Stimulated activated CD8-positive, alpha-beta memory T cell treated with anti-CD3 and anti-CD28 coated beads, Interleukin-4, amount 100 ng/mL, for 24 hours (primary cell): ENCODE results near the gene LMNTD1.
"Not testable (repeated sequence)": the region's sequence is repeated elsewhere in the genome, so short reads cannot be mapped to it uniquely, and the experiment has no call there.

ENCODE experiments used
- DNase-seq: peaks from one replicate; pipeline ENCODE4 v3.0.0-alpha.2; 2020; ENCODE audit warnings: low read depth

LMNTD1 gene, protein sequence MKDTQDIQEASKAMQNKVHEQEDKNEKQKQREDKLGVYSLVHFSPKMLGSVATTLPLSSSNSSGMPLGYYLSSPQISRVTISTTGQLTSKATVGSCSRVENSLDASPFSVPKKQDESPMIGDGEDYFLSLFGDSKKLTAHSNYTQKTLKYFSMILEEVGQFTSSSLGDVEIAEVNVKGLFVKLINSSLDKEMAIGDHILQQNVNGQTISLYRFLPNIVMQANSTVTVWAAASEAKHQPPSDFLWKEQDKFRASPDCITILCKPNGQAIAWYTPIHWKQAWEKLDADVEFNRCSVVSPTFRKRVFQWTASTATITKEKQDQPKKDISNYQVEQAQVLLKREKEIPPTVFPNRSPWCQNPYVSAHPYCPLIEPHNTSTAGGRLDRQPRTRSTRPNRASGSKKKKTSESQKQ

DNA sequence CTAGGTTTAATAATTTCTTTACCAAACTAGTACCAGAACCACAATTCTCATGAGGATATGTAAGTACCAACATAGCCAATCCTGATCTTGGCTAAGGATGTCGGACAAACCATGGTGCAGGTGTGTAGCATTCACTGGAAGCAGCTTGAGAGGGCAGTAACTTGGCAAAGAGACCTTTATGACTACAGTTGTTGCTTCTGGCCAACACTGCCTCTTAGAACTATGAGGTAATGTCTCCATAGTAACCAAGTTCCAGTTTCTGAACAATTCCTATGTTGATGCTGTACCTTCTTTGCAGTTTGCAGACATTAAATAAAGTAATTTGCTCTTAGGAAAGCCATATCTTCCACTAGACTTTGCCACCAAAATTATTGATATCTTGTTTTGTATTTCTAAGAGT lies at the start of gene LMNTD1:
Gene LMNTD1, minus strand, starts transcription at position 186 of the 400 bp plus-strand sequence. CDS start 324 bp downstream, outside the sequence.
- DNase-seq = no peak

DNA sequence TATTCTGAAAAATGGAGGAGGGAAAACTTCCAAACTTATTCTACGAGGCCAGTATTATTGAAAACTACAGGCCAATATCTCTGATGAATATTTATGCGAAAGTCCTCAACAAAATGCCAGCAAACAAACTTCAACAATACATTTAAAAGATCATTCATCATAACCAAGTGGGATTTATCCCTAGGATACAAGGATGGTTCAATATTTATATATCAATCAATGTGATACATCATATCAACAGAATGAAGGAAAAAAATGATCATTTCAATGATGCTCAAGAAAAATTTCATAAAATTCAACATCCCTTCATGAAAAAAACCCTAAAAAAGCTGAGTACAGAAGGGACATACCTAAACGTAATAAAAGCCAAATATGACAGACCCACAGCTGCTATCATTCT lies 45.9 kb upstream of the LMNTD1 start:
- DNase-seq = no peak

DNA sequence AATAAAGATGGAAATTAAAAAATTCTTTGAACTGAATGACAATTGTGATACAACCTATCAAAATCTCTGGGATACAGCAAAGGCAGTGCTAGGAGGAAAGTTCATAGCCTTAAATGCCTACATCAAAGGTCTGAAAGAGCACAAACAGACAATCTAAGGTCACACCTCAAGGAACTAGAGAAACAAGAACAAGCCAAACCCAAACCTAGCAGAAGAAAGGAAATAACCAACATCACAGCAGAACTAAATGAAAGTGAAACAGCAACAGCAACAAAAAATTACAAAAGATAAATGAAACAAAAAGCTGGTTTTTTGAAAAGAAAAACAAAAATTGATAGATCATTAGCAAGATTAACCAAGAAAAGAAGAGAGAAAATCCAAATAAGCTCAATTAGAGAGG lies 42.4 kb upstream of the LMNTD1 start:
- DNase-seq = not testable (repeated sequence)

DNA sequence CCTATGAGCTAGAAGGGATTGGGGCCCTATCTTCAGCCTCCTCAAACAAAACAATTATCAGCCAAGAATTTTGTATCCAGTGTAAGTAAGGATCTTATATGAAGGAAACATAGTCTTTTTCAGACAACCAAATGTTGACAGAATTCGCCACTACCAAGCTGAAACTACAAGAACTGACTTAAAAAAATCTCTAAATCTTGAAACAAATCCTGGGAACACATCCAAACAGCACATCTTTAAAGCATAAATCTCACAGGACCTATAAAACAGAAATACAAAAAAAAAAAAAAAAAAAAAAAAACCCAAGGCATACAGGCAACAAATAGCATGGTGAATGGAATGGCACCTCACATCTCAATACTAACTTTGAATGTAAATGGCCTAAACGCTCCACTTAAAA lies 41.3 kb upstream of the LMNTD1 start:
- no peak for DNase-seq

DNA sequence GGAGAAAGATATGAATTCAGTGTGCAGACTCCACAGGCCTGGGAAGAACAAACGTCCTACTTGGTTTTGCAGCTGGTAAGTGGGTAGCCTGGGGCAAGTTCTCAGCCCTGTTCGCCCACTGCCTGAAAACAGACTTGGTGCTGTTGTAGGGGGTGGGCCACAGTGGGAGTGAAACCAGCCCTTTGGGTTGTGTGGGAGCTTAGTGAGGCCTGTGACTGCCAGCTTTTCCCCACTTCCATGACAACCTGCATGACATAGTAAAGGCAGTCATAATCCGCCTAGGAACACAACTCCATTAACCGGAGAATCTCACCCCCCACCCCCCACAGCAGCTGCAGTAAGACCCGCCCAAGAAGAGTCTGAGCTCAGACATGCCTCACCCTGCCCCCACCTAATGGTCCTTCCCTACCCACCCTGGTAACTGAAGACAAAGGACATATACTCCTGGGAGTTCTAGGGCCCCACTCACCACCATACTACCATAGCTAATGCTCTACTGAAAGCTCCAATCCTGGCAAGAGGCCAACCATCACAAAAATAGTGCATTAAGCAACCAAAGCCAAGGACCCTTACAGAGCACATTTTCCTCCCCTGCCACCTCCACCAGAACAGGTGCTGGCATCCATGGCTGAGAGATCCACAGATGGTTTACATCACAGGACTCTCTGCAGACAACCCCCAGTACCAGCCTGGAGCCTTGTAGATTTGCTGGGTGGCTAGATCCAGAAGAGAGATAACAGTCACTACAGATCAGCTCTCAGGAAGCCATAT lies 39.8 kb upstream of the LMNTD1 start:
- no peak for DNase-seq

DNA sequence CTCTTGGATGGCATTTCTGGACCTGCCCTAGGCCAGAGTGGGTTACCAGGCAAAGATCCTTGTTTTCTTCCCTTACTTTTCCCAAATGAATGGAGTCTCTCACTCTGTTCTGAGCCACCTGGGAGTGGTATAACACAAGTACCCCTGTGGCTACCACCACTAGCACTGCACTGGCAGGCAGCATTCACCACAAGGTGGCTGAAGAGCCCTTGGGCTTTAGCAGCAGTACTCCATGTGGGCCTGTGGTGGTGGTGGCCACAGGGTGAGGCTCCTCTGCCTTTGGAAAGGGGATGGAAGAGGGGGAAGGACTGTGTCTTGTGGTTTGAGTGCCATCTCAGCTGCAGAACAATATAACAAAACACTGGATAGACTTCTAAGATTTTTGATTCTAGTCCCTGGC lies 38.1 kb upstream of the LMNTD1 start:
- DNase-seq = no peak

DNA sequence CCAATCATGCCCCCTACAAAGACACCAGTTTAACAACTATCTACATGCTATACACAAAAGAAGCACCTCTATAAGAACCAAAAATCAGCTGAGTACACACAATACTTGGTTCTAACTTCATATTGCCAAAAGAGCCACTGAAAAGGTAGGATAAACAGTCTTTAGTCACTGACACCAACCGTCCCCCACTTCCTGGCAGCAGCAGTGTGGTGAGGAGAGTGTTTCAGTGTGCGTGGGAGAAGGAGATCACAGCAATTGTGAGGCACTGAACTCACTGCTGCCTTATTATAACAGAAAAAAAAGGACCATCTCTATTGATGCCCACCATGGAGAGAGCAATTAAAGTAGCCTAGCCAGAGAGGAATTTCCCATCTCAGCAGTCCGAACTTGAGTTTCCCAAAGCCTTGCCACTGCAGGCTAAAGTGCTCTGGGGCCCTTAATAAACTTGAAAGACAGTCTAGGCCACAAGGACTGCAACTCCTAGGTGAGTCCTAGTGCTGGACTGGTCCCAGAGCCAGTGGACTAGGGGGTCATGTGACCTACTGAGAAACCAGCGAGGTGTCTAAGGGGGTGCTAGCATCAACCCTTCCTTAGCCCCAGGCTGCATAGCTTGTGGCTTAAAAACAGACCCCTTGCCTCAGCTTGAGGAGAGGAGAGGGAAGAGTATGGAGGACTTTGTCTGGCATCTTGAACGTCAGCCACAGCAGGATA lies 37.1 kb upstream of the LMNTD1 start:
- peak; percentile 14 for DNase-seq

DNA sequence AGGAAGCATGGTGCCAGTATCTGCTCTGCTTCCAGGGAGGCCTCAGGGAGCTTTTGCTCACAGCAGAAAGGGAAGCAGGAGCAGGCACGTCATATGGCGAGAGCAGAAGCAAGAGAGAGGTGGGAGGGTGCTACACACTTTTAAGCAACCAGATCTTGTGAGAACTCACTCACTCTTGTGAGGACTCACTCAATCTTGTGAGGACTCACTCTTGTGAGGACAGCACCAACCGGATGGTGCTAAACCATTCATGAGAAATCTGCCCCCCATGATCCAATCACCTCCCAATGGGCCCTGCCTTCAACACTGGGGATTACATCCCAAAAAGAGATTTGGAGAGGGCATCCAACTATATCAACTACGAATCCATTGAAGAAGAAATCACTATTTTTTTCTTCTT lies 34.3 kb upstream of the LMNTD1 start:
- DNase-seq = no peak

DNA sequence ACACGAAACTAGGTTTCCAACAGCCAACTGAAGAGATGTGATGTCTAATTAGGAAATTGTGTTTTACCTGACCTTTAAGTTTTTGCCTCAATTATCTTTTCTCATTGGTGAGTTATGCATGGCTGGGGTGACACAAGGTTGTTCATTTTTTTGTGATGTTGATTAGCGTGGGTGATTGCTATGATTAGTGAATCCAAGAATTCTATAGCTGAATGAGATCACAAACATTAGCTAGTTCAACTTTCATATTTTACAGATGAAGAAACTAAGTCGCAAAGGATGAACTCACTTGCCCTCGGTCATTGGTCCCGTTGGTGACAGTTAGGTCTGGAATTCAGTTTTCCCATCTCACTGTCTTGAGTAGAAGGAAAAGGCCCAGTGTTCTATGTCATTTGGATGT lies 32.6 kb upstream of the LMNTD1 start:
- no peak for DNase-seq

DNA sequence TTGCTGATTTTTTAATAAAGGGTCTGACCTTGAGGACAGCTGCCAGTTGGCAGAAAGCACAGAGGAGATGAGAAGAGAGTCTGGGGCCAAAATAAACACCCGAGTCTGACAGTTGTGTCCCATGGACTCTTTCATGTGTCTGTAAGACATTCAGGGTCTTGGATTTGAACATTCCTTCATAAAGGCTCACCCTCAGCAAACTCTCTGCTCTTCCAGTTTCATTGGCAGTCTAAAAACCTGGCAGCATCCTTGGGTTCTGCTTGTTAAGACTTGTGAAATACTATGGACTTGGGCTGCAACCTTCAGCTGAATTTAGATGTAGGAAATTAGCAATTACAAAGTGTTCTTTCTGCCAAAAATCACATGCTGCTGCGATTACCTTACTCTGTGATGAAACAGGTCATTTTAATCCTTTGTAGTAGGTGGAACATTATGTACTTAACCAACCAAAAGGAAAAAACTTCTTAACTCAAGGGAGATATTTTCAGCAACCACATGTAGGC lies 32.0 kb upstream of the LMNTD1 start:
- DNase-seq = no peak

DNA sequence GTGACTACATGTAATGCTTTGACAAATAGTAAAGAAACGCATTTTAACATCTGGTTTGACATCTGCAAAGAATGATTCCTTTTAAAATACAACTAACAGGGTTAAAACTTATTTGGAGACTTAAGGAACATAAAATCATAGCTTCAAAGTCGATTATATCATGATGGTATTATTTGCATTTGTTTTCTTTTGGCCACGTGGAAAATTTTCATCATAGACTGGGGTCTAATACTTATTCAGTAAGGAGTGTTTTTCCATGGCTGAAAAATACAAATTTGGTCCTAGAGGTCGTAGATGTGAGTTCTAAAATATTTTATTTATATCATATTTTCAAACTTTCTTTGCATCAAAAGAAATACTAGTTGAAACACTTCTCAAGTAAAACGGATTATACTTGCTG lies 31.5 kb upstream of the LMNTD1 start:
- no peak for DNase-seq

DNA sequence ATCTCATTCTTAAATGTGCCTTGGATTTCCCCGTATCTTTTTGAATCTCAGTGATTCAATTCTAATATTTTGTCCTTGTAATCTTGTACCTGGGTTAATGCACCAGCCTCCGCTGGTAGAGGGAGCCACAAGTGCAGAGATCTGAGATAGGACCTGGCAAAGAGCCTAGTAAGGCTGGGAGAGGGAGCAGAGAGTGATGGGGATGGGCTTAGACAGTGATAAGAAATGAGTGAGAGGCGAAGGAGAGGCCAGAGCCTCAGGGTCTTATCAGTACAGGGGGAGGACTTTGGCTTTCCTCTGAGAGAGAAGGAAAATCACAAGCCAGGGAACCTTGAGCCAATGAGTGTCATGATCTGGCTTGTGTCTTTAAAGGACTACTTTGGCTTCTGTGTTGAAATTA lies 30.5 kb upstream of the LMNTD1 start:
- DNase-seq = no peak

DNA sequence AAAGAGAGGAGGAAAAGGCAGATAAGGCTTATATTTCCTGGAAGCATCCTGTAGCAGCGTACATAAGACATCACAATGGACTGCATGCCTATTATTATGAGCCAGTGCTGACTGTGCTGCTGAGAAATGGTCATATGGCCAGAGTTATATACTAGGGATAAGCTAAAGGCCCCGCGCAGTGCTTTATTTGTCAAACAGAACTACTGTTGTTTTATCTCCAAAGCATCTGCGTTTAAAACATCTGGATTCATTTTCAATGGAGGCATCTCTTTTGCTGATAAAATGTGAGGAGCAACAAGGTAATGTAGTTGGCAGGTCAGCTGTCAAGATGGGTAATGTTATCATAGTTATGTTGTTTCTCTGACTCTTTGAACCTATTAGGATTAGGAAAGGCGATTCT lies 28.0 kb upstream of the LMNTD1 start:
- DNase-seq = no peak

DNA sequence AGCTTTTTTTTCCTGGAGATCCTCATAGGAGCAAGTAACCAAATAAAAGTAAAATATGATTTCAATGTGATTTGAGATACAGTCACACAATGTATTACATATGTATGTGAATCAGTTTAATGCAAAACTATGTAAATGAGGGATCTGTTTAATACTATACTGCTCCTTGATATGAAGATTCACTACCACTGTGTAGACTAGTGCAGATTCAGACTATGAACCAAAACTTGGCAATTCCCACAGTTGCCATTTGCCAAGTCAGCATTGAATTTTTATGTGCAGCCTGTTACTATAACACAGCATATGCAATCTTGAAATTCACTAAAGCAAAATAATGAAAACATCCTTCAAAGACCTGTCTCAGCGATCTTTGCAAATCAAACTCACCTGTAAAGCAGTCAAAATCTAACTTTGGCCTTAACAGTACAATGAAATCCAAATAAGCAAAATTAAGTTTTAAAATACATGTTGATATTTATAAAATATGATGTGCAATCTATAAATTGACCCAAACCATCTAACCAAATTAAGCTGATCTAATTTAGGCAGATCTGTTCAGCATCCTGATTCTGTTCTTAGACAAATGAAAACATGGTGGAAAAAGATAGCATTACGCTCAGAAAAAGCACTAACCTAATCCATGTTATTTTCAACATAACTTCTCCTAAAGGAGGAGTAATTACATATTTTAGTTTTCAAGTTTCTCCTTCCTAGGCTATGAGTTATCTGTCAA lies 25.5 kb upstream of the LMNTD1 start:
- no peak for DNase-seq

DNA sequence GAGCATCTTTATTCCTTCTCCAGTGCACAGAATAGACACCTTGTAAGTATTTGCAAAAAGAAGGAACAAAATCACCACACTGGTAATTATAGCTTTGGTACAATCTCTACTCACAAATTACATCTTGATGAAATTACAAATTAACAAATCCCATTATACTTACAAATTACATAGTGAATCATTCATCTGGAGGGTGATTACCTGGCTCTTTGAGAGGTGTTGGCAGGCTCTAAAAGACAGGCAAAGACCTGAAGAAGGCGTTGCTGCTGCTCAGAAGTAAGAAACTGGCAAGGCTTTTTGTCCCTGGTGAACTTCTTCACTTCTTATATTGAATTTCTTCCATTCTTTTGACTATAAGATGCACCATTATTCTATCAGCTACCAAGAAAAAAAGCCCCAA lies 21.7 kb upstream of the LMNTD1 start:
- DNase-seq = no peak

DNA sequence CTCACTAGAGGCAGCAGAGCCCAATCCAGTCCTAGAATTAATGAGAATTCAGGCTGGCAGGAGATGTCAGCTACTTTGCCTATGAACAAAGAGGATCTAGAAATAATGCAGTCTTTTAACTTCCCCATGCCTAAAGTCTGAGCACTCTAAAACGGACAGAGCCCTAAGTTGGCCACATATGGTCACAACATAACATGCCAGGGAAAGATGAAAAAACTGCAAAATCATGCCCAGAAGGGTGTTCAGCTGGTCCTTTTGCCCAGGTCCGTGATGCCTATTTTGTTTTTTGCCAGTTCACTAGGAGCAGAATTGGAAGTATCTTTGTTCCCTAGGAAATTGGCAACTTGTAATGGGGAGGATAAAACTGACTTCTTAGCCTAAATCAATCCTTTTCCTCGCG lies 20.3 kb upstream of the LMNTD1 start:
- DNase-seq = no peak

DNA sequence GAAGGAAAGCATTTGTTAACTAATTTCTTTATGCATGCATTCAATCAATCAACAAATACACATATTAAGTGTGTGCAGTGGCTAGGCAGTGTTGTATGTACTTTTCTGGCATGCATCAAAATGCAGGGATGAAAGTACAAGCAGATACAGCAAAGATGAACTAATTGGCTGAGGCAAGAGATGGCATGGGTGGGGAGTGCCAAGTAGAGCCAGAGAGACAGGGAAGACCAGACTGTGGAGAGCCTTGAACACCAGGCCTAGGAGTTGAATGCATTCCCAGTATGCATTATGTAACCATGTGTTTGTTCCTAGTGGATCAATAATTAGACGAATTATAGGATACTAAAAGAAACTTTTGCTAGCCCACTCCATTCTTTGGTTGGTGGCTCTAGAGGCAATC lies 17.3 kb upstream of the LMNTD1 start:
- DNase-seq = no peak

DNA sequence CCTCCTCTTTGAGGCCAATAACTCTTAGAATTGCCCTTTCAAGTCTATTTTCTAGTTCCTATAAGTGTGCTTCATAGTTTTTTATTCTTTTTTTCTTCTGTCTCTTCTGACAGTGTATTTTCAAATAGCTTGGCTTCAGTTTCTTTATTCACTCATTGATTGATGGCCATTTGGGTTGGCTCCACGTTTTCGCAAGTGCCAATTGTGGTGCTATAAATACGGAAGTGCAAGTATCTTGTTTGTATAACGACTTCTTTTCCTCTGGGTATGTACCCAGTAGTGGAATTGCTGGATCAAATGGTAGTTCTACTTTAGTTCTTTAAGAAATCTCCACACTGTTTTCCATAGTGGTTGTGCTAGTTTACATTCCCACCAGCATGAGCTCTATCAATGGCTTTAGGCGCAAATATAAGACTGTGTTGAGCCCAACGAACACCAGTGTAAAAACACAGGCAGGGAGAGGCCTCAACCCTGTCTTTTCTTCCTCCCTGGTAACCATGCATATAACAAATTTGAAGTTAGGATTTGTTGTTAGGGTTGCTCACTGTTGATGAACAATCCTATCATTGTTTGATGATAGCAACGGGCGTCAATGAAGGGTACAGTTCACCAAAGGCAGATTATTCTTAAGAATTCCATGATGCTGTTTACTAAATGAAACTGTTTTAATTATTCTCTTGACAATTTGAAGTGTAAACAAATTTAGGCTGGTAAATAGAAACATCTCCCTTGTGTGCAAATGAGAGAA lies 13.3 kb upstream of the LMNTD1 start:
- no peak for DNase-seq

DNA sequence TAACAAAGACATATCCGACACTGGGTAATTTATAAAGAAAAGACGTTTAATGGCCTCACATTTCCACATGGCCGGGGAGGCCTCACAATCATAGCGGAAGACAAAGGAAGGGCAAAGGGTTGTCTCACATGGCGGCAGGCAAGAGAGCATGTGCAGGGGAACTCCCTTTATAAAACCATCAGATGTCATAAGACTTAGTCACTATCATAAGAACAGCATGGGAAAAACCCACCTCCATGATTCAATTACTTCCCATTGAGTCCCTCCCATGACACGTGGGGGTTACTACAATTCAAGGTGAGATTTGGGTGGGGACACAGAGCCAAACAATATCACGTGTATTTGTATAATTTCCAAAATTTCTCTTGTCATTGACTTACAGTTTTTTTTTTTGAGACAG lies 5.5 kb upstream of the LMNTD1 start:
- no peak for DNase-seq

DNA sequence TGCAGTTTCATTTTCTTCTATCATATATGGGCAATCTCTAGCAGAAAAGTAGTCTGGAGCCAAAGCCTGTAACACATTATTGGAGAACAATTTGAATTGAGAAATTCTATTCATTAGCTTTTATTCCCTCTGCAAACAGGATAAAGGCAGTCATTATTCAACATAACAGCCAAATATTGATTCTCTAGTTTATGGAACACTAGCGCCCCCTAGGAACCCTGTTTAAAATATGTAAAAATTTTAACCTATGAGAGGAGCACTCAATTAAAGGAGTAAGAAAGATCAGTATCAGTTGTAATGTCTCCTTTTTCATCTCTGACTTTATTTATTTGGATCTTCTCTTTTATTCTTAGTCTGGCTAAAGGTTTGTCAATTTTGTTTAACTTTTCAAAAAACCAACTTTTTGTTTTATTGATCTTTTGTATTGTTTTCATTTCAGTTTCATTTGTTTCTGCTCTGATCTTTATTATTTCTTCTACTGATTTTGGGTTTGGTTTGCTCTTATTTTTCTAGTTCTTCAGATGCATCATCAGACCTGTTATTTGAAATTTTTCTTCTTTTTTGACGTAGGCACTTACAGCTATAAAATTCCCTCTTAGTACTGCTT lies 4.8 kb upstream of the LMNTD1 start:
- no peak for DNase-seq

DNA sequence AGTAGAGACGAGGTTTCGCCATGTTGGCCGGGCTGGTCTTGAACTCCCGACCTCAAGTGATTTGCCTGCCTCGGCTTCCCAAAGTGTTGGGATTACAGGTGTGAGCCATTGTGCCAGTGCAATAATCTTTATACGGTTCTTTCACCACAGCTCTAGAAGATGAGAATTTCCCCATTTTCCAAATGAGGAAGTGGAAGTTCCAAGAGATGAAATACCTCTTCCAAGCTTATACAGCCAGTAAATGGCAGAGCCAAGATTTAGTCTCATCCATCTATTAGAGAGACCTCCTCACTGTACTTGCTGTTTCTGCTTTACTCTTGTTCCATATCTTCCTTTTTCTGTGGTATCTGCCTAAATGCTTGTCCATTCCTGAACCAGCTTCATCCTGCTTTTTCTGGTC lies 3.1 kb upstream of the LMNTD1 start:
- DNase-seq = no peak
